GM21576 (cell line): ENCODE data around the gene MICAL1.

Experiments used
- ATAC-seq: cut with Tn5 transposase; IDR thresholded peaks from one replicate; pipeline ENCODE4 v1.9.1; 2021; ENCODE audit warnings: mild to moderate bottlenecking, moderate library complexity; ENCODE audit not compliant: unreplicated experiment

MICAL1 gene, protein sequence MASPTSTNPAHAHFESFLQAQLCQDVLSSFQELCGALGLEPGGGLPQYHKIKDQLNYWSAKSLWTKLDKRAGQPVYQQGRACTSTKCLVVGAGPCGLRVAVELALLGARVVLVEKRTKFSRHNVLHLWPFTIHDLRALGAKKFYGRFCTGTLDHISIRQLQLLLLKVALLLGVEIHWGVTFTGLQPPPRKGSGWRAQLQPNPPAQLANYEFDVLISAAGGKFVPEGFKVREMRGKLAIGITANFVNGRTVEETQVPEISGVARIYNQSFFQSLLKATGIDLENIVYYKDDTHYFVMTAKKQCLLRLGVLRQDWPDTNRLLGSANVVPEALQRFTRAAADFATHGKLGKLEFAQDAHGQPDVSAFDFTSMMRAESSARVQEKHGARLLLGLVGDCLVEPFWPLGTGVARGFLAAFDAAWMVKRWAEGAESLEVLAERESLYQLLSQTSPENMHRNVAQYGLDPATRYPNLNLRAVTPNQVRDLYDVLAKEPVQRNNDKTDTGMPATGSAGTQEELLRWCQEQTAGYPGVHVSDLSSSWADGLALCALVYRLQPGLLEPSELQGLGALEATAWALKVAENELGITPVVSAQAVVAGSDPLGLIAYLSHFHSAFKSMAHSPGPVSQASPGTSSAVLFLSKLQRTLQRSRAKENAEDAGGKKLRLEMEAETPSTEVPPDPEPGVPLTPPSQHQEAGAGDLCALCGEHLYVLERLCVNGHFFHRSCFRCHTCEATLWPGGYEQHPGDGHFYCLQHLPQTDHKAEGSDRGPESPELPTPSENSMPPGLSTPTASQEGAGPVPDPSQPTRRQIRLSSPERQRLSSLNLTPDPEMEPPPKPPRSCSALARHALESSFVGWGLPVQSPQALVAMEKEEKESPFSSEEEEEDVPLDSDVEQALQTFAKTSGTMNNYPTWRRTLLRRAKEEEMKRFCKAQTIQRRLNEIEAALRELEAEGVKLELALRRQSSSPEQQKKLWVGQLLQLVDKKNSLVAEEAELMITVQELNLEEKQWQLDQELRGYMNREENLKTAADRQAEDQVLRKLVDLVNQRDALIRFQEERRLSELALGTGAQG

GRCh38 chr6:109455437-109456110 lies at the start of gene MICAL1:
Gene MICAL1 (minus strand): TSS chr6:109455772. CDS start chr6:109454196, 1,576 bp downstream.
- ATAC-seq: peak; percentile 53

DNA sequence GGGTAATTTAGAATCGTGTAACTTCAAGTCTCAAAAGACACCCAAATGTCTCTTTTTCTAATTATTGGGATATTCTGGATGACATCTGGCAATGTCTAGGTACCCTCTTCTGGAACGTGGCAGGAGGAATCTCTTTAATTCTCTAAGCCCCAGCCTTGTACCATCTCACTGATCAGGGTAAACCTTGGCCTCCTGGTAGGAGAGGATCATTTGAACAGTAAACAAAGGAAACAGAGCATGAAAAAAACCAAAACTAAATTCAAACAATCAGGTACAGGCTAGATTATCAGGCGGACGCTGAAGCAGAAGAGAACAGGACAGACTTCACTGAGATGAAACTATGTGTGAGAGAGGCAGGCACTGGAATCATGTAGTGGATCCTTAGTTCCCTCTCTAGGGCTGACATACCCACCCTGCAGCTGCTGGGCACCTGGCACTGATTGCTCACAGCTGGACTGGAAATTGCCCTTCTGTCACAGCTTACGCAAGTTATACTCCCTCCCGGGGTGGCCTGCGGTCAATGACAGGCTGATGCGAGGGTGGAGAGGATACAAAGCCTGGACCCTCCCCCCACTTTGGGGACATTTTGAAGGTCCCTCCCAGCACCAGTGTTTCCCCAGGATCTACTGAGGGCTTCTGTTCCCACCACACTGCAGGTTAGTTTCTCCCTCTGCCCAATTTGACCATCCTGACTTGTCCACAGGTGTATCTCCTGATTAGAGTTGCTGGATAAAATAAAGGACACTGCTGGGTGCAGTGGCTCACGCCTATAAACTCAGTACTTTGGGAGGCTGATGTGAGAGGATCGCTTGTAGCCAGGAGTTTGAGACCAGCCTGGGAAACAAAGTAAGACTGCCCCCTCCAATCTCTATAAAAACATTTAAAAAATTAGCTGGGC lies 48.0 kb upstream of the MICAL1 start:
- ATAC-seq: no peak

DNA sequence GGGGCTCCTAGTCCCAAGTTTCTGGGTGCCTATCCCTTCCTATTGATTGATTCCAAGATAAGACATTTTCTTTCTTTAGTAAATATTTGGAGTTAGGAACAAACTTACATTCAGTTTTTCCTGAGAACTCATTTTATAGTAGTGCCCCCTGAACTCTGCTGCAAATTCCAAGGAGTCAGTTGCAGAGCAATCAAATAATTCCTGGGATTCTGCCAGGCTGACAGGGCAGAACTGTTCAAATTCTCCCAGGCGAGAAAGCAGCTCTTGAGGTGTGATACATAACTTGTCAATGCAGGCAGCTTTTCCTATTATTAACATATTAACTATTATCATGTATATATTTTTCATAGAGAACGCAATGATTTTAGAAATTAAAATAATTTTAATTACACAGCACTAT lies 43.4 kb upstream of the MICAL1 start:
- no peak for ATAC-seq

DNA sequence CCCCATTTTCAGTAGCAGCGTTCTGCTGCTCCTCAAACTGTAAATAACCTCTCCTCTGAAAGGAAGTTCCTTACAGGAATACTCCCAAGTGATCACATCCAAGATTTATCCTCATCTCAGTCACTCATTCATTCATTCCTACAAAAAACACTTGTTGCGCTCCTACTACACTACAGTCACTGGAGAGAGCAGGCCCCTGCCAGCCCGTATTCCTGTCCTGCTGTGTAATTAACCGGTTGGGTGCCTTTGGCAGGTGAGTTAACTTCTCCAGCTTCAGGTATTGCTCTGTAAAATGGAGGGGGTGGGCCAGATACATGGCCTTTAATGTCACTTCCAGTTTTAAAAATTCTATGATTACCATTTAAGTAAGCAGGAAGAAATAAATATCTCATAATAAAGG lies 42.5 kb upstream of the MICAL1 start:
- no peak for ATAC-seq

GRCh38 chr6:109496036-109496772 lies 40.6 kb upstream of the MICAL1 start:
- no peak for ATAC-seq

GRCh38 chr6:109493865-109494264 lies 38.3 kb upstream of the MICAL1 start:
- ATAC-seq: no peak

- ATAC-seq: no peak
Observed at GRCh38 chr6:109491207-109491938, 35.8 kb upstream of the MICAL1 start.

- ATAC-seq: no peak
Observed at GRCh38 chr6:109490713-109491112, 35.1 kb upstream of the MICAL1 start.

GRCh38 chr6:109488001-109488400 lies 32.4 kb upstream of the MICAL1 start:
- ATAC-seq: no peak

DNA sequence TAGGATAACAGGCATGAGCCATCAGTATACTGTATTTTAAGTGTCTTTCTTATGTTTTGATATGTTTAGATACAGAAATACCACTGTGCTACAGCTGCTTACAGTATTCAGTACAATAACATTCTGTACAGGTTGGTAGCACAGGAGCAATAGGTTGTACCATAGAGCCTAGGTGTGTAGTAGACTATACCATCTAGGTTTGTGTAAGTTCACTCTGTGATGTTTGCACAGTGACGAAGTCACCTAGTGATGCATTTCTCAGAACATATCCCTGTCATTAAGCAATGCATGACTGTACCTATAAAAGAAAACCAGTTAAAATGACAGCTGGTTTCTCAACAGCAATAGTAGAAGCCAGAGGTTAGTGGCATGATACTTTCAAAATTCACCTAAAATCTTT lies 30.5 kb upstream of the MICAL1 start:
- no peak for ATAC-seq

GRCh38 chr6:109485266-109485935 lies 29.8 kb upstream of the MICAL1 start:
- ATAC-seq: no peak

DNA sequence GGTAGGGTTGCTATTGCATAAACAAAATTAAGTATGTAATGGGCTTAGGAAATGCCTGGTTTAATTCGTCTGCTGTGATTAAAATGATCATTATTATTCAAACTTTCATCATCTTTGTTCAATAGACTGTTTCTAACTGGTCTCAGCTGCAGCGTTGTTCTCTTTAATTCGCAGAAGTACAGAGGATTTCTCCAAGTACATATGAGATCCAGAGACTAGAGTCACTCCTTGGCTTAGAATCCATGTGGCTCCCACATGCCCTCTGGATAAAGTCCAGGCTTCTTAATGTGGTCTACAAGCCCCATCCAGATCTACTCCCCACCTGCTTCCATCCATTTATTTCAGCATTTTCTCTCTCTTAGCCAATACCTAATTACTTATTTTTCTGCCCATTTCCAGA lies 28.6 kb upstream of the MICAL1 start:
- no peak for ATAC-seq

DNA sequence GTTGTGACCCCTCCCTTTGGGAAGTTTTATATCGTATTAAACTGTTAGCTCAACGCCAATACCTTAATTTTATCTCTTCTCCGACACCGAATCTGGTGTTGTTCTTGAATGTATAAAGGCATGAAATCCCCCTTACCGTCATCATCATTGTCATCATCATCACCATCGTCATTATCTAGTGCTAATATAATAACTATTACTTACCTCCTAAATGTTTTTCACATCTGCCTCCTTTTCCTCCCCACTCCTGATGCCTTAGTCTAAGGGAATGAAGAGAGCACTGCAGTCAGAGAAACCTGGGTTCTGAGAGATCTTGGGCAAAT lies 28.1 kb upstream of the MICAL1 start:
- ATAC-seq: peak; percentile 4

GRCh38 chr6:109482905-109483734 lies 27.5 kb upstream of the MICAL1 start, which contains the start of gene ZBTB24:
Gene ZBTB24 (minus strand): TSS chr6:109483219. CDS start chr6:109482026, 1,193 bp downstream.
- ATAC-seq: peak; percentile 88

- ATAC-seq: no peak
Observed at GRCh38 chr6:109480993-109481480, 25.5 kb upstream of the MICAL1 start.

GRCh38 chr6:109478841-109479624 lies 23.5 kb upstream of the MICAL1 start:
- ATAC-seq: no peak
